ENCODE data around the gene CUX1.

Gene CUX1

GRCh38 chr7:102080019-102080433 is 262.6 kb downstream of the CUX1 start:
- no peak for TF ChIP-seq CTCF (IDR thresholded peaks at IDR 0.05; ENCODE audit: insufficient read depth, low read depth, low read length, missing control alignments)
- H3K4me3 ChIP-seq (ENCODE audit: low read length), result no peak overlapping the region
- DNase-seq (ENCODE audit: low read depth), result no peak

- DNase-seq (ENCODE audit: low read depth), result no peak
- no peak for TF ChIP-seq CTCF (IDR thresholded peaks at IDR 0.05; ENCODE audit: insufficient read depth, low read depth, low read length, missing control alignments)
- no peak overlapping the region for H3K4me3 ChIP-seq (ENCODE audit: low read length)
Measured at GRCh38 chr7:102080434-102081243, 263.2 kb downstream of the CUX1 start.

GRCh38 chr7:102081244-102081627 is 263.8 kb downstream of the CUX1 start:
- DNase-seq (ENCODE audit: low read depth), result no peak
- no peak for TF ChIP-seq CTCF (IDR thresholded peaks at IDR 0.05; ENCODE audit: insufficient read depth, low read depth, low read length, missing control alignments)
- H3K4me3 ChIP-seq (ENCODE audit: low read length), result no peak overlapping the region

- TF ChIP-seq CTCF (IDR thresholded peaks at IDR 0.05; ENCODE audit: insufficient read depth, low read depth, low read length, missing control alignments), result no peak
- no peak for DNase-seq (ENCODE audit: low read depth)
- H3K4me3 ChIP-seq (ENCODE audit: low read length), result no peak overlapping the region
Measured at GRCh38 chr7:102082693-102083368, 265.4 kb downstream of the CUX1 start.

- no peak overlapping the region for H3K4me3 ChIP-seq (ENCODE audit: low read length)
- TF ChIP-seq CTCF (IDR thresholded peaks at IDR 0.05; ENCODE audit: insufficient read depth, low read depth, low read length, missing control alignments), result no peak
- DNase-seq (ENCODE audit: low read depth), result no peak
Measured at GRCh38 chr7:102085218-102085772, 267.9 kb downstream of the CUX1 start.

- H3K4me3 ChIP-seq (ENCODE audit: low read length), result no peak overlapping the region
- TF ChIP-seq CTCF (IDR thresholded peaks at IDR 0.05; ENCODE audit: insufficient read depth, low read depth, low read length, missing control alignments), result no peak
- peak; percentile 14 for DNase-seq (ENCODE audit: low read depth)
Measured at GRCh38 chr7:102089175-102090098, 272.0 kb downstream of the CUX1 start.

Data from epithelial cell of esophagus (primary cell).